Measurements from ENCODE around the gene TAS1R3.

The TAS1R3 gene

DNA sequence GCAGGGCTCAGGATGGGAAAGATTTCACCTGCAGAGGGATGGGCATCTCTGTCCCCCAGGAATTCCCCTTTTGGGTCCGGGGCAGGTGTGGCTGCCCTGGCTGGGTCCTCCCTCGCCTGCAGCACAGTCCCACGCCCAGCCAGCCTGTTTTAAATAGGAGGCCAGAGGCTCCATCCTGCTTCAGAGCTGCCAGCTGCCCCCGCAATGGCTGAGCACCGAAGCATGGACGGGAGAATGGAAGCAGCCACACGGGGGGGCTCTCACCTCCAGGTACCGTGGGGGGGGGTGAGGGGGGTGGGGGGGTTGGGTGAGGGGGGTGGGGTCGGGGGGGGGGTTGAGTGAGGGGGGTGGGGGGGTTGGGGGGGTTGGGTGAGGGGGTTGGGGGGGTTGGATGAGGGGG is 47.3 kb upstream of the TAS1R3 start:
- DNase-seq = no peak

DNA sequence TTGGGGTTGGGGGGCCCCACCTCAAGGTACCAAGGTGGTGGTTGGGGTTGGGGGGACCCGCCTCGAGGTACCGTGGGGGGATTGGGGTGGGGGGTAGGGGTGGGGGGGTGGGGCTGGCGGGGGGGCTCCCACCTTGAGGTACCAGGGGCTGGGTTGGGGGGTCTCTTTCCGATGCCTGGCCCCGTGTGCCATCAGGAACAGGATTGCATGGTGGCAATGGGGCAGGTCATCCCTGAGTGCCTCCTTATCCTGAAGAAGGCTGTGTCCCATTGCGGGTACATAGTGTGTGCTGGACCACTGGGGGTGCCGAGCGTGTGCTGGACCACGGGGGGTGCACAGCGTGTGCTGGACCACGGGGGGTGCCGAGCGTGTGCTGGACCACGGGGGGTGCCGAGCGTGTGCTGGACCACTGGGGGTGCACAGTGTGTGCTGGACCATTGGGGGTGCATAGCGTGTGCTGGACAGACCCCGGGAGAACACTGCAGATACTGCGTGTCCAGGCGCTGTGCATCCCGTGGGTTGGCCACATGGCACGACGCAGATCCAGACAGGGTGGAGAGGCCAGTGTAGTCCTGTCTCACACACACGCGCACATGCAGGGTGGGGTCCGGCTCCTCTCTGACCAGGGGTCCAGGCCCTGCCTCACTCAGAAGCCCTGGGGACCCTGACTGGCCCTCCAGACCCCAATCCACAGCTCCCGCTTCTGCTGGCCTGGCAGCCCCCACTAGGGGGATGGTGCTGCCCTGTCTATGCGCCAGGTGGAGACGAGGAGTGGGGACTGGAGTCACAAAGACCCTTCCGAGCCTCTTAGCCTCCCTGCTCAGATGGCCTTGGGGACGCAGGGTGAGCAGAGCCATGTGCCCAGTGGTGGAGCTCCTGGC is 46.6 kb upstream of the TAS1R3 start:
- Histone ChIP-seq H3K4me3 (ENCODE audit: low read length) (no peak overlapping the region), H3K9ac (ENCODE audit: low read length) (no peak overlapping the region), H3K79me2 (ENCODE audit: low read length) (no peaks in the 10 kb centered on the region), H3K27ac (ENCODE audit: low read length) (no peak overlapping the region), H2AFZ (ENCODE audit: low read length) (no peak overlapping the region), H3K4me1 (ENCODE audit: low read length) (no peaks in the 10 kb centered on the region), H3K36me3 (replicated peaks; ENCODE audit: insufficient read depth, low read length) (no peaks in the 10 kb centered on the region), H3F3A (ENCODE audit: insufficient read depth, low read length) (no peaks in the 10 kb centered on the region), H3K9me3 (replicated peaks; ENCODE audit: insufficient read depth, low read length) (no peaks in the 10 kb centered on the region), H3K27me3 (replicated peaks; ENCODE audit: insufficient read depth, low read length) (peaks cover 59% of the 10 kb centered on the region), H4K20me1 (ENCODE audit: insufficient read depth, low read length) (no peaks in the 10 kb centered on the region), H3K9me2 (replicated peaks; ENCODE audit: insufficient read depth, low read length) (no peaks in the 10 kb centered on the region), H3K4me2 (ENCODE audit: low read depth, low read length) (no peak overlapping the region)
- no peak for TF ChIP-seq EZH2 (optimal IDR thresholded peaks at IDR 0.05; ENCODE audit: low read depth, low read length)
- TF ChIP-seq EZH2phosphoT487 (IDR thresholded peaks at IDR 0.05; ENCODE audit: low read length) = no peak
- TF ChIP-seq, protein P1, sequence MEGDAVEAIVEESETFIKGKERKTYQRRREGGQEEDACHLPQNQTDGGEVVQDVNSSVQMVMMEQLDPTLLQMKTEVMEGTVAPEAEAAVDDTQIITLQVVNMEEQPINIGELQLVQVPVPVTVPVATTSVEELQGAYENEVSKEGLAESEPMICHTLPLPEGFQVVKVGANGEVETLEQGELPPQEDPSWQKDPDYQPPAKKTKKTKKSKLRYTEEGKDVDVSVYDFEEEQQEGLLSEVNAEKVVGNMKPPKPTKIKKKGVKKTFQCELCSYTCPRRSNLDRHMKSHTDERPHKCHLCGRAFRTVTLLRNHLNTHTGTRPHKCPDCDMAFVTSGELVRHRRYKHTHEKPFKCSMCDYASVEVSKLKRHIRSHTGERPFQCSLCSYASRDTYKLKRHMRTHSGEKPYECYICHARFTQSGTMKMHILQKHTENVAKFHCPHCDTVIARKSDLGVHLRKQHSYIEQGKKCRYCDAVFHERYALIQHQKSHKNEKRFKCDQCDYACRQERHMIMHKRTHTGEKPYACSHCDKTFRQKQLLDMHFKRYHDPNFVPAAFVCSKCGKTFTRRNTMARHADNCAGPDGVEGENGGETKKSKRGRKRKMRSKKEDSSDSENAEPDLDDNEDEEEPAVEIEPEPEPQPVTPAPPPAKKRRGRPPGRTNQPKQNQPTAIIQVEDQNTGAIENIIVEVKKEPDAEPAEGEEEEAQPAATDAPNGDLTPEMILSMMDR (IDR thresholded peaks at IDR 0.05; ENCODE audit: low read length) = no peak
- DNase-seq = no peak

More for the DNA sequence above, 47.3 kb upstream of the TAS1R3 start:
- Histone ChIP-seq H2AFZ (ENCODE audit: low read length) (no peak overlapping the region), H3K36me3 (replicated peaks; ENCODE audit: insufficient read depth, low read length) (no peaks in the 10 kb centered on the region), H3K27me3 (replicated peaks; ENCODE audit: insufficient read depth, low read length) (peaks cover 59% of the 10 kb centered on the region), H3K79me2 (ENCODE audit: low read length) (no peaks in the 10 kb centered on the region), H3K4me2 (ENCODE audit: low read depth, low read length) (no peak overlapping the region), H3F3A (ENCODE audit: insufficient read depth, low read length) (no peaks in the 10 kb centered on the region), H4K20me1 (ENCODE audit: insufficient read depth, low read length) (no peaks in the 10 kb centered on the region), H3K9me3 (replicated peaks; ENCODE audit: insufficient read depth, low read length) (no peaks in the 10 kb centered on the region), H3K4me1 (ENCODE audit: low read length) (no peaks in the 10 kb centered on the region), H3K9me2 (replicated peaks; ENCODE audit: insufficient read depth, low read length) (no peaks in the 10 kb centered on the region), H3K27ac (ENCODE audit: low read length) (no peak overlapping the region), H3K9ac (ENCODE audit: low read length) (no peak overlapping the region), H3K4me3 (ENCODE audit: low read length) (no peak overlapping the region)
- no peak for TF ChIP-seq EZH2phosphoT487 (IDR thresholded peaks at IDR 0.05; ENCODE audit: low read length)
- TF ChIP-seq, protein P1 (IDR thresholded peaks at IDR 0.05; ENCODE audit: low read length) = no peak
- no peak for TF ChIP-seq EZH2 (optimal IDR thresholded peaks at IDR 0.05; ENCODE audit: low read depth, low read length)

DNA sequence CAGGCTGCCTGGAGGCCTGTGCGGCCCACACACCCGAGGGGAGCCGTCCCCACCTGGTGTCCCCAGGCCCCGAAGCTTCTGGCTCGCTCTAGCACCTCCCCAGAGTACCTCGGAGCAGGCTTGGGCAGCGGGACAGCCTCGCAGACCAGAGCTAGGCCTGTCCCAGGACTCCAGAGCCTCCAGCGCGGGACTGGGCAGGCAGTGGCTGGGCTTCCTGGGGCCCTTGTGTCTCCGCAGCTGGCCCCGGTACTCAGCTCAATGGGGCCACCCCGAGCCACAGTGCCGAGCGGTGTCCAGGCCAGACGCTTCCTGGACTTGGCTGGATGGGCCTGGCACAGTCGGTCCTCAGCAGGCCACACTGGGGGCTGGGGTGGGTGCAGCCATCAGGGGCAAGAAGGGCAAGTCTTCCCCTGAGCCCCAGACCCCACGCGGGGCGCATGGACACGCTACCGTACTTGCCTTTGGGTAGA is 45.9 kb upstream of the TAS1R3 start:
- Histone ChIP-seq H3K27ac (ENCODE audit: low read length) (no peak overlapping the region), H3K79me2 (ENCODE audit: low read length) (no peaks in the 10 kb centered on the region), H3K36me3 (replicated peaks; ENCODE audit: insufficient read depth, low read length) (no peaks in the 10 kb centered on the region), H3K9me3 (replicated peaks; ENCODE audit: insufficient read depth, low read length) (no peaks in the 10 kb centered on the region), H4K20me1 (ENCODE audit: insufficient read depth, low read length) (no peaks in the 10 kb centered on the region), H3K4me3 (ENCODE audit: low read length) (no peak overlapping the region), H3K9me2 (replicated peaks; ENCODE audit: insufficient read depth, low read length) (no peaks in the 10 kb centered on the region), H3K4me2 (ENCODE audit: low read depth, low read length) (no peak overlapping the region), H3K4me1 (ENCODE audit: low read length) (no peaks in the 10 kb centered on the region), H3K9ac (ENCODE audit: low read length) (no peak overlapping the region), H3F3A (ENCODE audit: insufficient read depth, low read length) (no peaks in the 10 kb centered on the region), H3K27me3 (replicated peaks; ENCODE audit: insufficient read depth, low read length) (peaks cover 55% of the 10 kb centered on the region), H2AFZ (ENCODE audit: low read length) (no peak overlapping the region)
- DNase-seq = no peak
- TF ChIP-seq EZH2phosphoT487 (IDR thresholded peaks at IDR 0.05; ENCODE audit: low read length) = no peak
- TF ChIP-seq EZH2 (optimal IDR thresholded peaks at IDR 0.05; ENCODE audit: low read depth, low read length) = no peak
- TF ChIP-seq, protein P1 (IDR thresholded peaks at IDR 0.05; ENCODE audit: low read length) = no peak

All from MM.1S (cell line).